Measurements from ENCODE around the gene PCDHGA3.

DNA sequence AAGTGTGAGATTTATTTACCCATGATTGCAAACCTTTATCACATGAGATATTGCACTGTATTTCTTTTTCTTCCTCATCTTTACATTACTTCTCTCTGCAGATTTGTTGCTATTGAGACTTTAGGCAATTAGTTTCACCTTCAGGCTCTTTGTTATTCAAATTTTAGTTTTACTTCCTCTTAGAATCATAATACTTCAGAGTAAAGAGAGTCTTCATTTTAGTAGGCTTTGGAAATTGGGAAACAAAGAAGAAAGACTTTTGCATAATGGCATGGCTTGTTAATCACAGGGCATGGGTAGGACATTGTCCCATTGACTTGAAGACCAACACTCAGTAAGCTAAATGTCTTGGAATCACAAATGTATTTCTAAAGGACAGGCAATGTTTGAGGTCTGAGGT lies 19.1 kb downstream of the PCDHGA3 start:
- TF ChIP-seq, protein P1, sequence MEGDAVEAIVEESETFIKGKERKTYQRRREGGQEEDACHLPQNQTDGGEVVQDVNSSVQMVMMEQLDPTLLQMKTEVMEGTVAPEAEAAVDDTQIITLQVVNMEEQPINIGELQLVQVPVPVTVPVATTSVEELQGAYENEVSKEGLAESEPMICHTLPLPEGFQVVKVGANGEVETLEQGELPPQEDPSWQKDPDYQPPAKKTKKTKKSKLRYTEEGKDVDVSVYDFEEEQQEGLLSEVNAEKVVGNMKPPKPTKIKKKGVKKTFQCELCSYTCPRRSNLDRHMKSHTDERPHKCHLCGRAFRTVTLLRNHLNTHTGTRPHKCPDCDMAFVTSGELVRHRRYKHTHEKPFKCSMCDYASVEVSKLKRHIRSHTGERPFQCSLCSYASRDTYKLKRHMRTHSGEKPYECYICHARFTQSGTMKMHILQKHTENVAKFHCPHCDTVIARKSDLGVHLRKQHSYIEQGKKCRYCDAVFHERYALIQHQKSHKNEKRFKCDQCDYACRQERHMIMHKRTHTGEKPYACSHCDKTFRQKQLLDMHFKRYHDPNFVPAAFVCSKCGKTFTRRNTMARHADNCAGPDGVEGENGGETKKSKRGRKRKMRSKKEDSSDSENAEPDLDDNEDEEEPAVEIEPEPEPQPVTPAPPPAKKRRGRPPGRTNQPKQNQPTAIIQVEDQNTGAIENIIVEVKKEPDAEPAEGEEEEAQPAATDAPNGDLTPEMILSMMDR (optimal IDR thresholded peaks at IDR 0.05 in 1 of 3, IDR thresholded peaks at IDR 0.05 in 1 of 3, conservative IDR thresholded peaks at IDR 0.05 in 1 of 3; ENCODE audit: extremely low read depth in 1 of 3, insufficient read depth in 2 of 3, low read length in 3 of 3): no peak
- TF ChIP-seq EZH2 (IDR thresholded peaks at IDR 0.05; ENCODE audit: low read length): no peak
